Testis (tissue), 3 donors: ENCODE measurements around the gene PCBD2. TPM values are rescaled to one million over a fixed set of nuclear protein-coding genes. Genes with fewer than 3 reads are reported as not detected.
"Not testable (repeated sequence)": the region's sequence is repeated elsewhere in the genome, so short reads cannot be mapped to it uniquely, and the experiment has no call there.

Experiments used
- DNase-seq: peaks from one replicate; pipeline ENCODE4 v3.0.0-alpha.2; 2019
- H3K27ac ChIP-seq, 2 donors: fragments of 200-600 bp; sonication (generic); one replicate each; pipeline ENCODE4 v1.5.1; 2019
- H3K27me3 ChIP-seq: fragments of 200-600 bp; sonication (generic); one replicate; pipeline ENCODE4 v1.5.1; 2019
- H3K36me3 ChIP-seq: fragments of 200-600 bp; sonication (generic); one replicate; pipeline ENCODE4 v1.5.1; 2017; ENCODE audit warnings: low read depth; ENCODE audit errors: missing control alignments
- H3K4me1 ChIP-seq: fragments of 200-600 bp; sonication (generic); one replicate; pipeline ENCODE4 v1.5.1; 2019
- H3K4me3 ChIP-seq, 2 donors: fragments of 200-600 bp; sonication (generic); one replicate each; pipeline ENCODE4 v1.5.1; 2017 to 2019
- H3K9me3 ChIP-seq: fragments of 200-600 bp; sonication (generic); one replicate; pipeline ENCODE4 v1.5.1; 2017
- POLR2A ChIP-seq: fragments of 450-650 bp; IDR thresholded peaks from one replicate; pipeline ENCODE4 v1.6.1; 2017; ENCODE audit warnings: antibody characterized with exemption, mild to moderate bottlenecking, moderate library complexity
- WGBS, 2 donors: methylation state at CpG; one replicate each; pipeline ENCODE4 v1.1.5; 2018; 5-methylcytosine and 5-hydroxymethylcytosine counted together
- intact Hi-C: fragments of 100-400 bp; cut with DNase I; formaldehyde crosslinking; loops from one replicate; pipeline ENCODE4 v1.15.1; 2023; ENCODE audit warnings: low total_unique reads
- polyA plus RNA-seq: library from polyadenylated mRNA; stranded (reverse); fragments of 350-450 nt; fragmentation: Illumina TruSeq; extraction: RNeasy Lipid Tissue Mini Kit (QIAGEN cat#74804); gene quantifications from one replicate; pipeline ENCODE4 v1.2.3, GENCODE V29; 2014; ENCODE audit warnings: low read depth, low replicate concordance; ENCODE audit not compliant: insufficient read depth
- total RNA-seq, 2 donors: library from RNA; depleted of rRNA; stranded (reverse); fragments of >200 nt; gene quantifications; one replicate each; pipeline ENCODE4 v1.2.3, GENCODE V29; 2016
- TF ChIP-seq, protein P1 (sequence below), 3 experiments: fragments of 450-650 bp in 2 of 3; fragments of 200-600 bp in 1 of 3; sonication (generic) in 1 of 3; IDR thresholded peaks; one replicate each; pipeline ENCODE4 v1.5.1; 2016 to 2019; ENCODE audit warnings: antibody characterized with exemption in 3 of 3, mild to moderate bottlenecking in 2 of 3, moderate library complexity in 1 of 3

Gene PCBD2
- total and polyA plus RNA-seq, 3 donors from 2014 or later: 5.9 to 17.6 (median 13.4) TPM

- H3K4me1 ChIP-seq: no peaks in the 10 kb centered on the region
- no peak for DNase-seq
- H3K4me3 ChIP-seq: no peak overlapping the region
- no peak overlapping the region for H3K27ac ChIP-seq
- intact Hi-C loops: no loop called here
- no peaks in the 10 kb centered on the region for H3K36me3 ChIP-seq
- H3K9me3 ChIP-seq: no peaks in the 10 kb centered on the region
- TF ChIP-seq, protein P1, sequence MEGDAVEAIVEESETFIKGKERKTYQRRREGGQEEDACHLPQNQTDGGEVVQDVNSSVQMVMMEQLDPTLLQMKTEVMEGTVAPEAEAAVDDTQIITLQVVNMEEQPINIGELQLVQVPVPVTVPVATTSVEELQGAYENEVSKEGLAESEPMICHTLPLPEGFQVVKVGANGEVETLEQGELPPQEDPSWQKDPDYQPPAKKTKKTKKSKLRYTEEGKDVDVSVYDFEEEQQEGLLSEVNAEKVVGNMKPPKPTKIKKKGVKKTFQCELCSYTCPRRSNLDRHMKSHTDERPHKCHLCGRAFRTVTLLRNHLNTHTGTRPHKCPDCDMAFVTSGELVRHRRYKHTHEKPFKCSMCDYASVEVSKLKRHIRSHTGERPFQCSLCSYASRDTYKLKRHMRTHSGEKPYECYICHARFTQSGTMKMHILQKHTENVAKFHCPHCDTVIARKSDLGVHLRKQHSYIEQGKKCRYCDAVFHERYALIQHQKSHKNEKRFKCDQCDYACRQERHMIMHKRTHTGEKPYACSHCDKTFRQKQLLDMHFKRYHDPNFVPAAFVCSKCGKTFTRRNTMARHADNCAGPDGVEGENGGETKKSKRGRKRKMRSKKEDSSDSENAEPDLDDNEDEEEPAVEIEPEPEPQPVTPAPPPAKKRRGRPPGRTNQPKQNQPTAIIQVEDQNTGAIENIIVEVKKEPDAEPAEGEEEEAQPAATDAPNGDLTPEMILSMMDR (IDR thresholded peaks at IDR 0.05): no peak
- TF ChIP-seq POLR2A: no peak
- H3K27me3 ChIP-seq: no peaks in the 10 kb centered on the region
Measured at GRCh38 chr5:134975843-134976242, 70.9 kb downstream of the PCBD2 start.

DNA sequence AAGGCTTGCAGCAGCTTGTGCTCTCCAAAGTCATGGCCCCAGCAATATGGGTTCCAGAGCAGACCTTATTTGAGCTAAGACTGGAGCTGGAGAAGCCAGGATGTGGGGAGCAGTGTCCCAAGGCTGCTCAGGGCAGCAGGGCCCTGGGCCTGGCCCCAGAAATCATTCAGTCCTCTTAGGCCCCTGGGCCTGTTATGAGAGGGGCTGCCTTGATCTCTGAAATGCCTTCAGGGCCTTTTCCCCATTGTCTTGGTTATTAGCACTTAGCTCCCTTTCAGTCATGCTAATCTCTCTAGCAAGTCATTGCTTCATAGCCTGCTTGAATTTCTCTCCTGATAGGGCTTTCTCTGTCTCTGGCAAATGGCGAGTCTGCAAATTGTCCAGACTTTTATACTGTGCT lies 71.9 kb downstream of the PCBD2 start:
- Histone ChIP-seq H3K27ac (no peak overlapping the region), H3K4me1 (no peaks in the 10 kb centered on the region), H3K4me3 (no peak overlapping the region), H3K36me3 (no peaks in the 10 kb centered on the region), H3K27me3 (no peaks in the 10 kb centered on the region), H3K9me3 (no peaks in the 10 kb centered on the region)
- no peak for DNase-seq
- intact Hi-C loops: no loop called here
- 88 to 96% methylated on average over 1 of the region's 1 CpG for WGBS, 2 donors
- no peak for TF ChIP-seq POLR2A
- TF ChIP-seq, protein P1 (IDR thresholded peaks at IDR 0.05): no peak

GRCh38 chr5:134979416-134979815 lies 74.5 kb downstream of the PCBD2 start:
- no peak for TF ChIP-seq POLR2A
- TF ChIP-seq, protein P1 (IDR thresholded peaks at IDR 0.05): no peak
- H3K27ac ChIP-seq: no peak overlapping the region
- H3K4me1 ChIP-seq: no peaks in the 10 kb centered on the region
- H3K4me3 ChIP-seq: no peak overlapping the region
- no peaks in the 10 kb centered on the region for H3K36me3 ChIP-seq
- WGBS, 2 donors: 85 to 90% methylated on average over 3 of the region's 3 CpGs
- intact Hi-C loops: no loop called here
- H3K27me3 ChIP-seq: no peaks in the 10 kb centered on the region
- H3K9me3 ChIP-seq: no peaks in the 10 kb centered on the region
- no peak for DNase-seq

- Histone ChIP-seq H3K27me3 (no peaks in the 10 kb centered on the region), H3K27ac (no peak overlapping the region), H3K36me3 (no peaks in the 10 kb centered on the region), H3K9me3 (no peaks in the 10 kb centered on the region), H3K4me3 (no peak overlapping the region), H3K4me1 (no peaks in the 10 kb centered on the region)
- 91 to 92% methylated on average over 1 of the region's 1 CpG for WGBS, 2 donors
- intact Hi-C loops: no loop called here
- TF ChIP-seq, protein P1 (IDR thresholded peaks at IDR 0.05): no peak
- TF ChIP-seq POLR2A: no peak
- no peak for DNase-seq
Measured at GRCh38 chr5:134982230-134982629, 77.3 kb downstream of the PCBD2 start.

GRCh38 chr5:134989266-134989830 lies 84.4 kb downstream of the PCBD2 start:
- intact Hi-C loops: no loop called here
- H3K27me3 ChIP-seq: no peaks in the 10 kb centered on the region
- H3K27ac ChIP-seq: no peak overlapping the region
- no peaks in the 10 kb centered on the region for H3K4me1 ChIP-seq
- no peaks in the 10 kb centered on the region for H3K36me3 ChIP-seq
- no peak for TF ChIP-seq POLR2A
- TF ChIP-seq, protein P1 (IDR thresholded peaks at IDR 0.05): no peak
- no peaks in the 10 kb centered on the region for H3K9me3 ChIP-seq
- H3K4me3 ChIP-seq: no peak overlapping the region
- no peak for DNase-seq
- 80 to 95% methylated on average over 3 of the region's 3 CpGs for WGBS, 2 donors

GRCh38 chr5:134990183-134990582 lies 85.3 kb downstream of the PCBD2 start:
- intact Hi-C loops, H3K4me1 ChIP-seq, H3K27ac ChIP-seq, H3K36me3 ChIP-seq, H3K4me3 ChIP-seq, H3K27me3 ChIP-seq, H3K9me3 ChIP-seq, DNase-seq: not testable (repeated sequence)
- WGBS, 2 donors: 65 to 80% methylated on average over 5 of the region's 5 CpGs
